GM19324 (cell line): Measurements from ENCODE around the gene CAMK2A.
"Not testable (repeated sequence)": the region's sequence is repeated elsewhere in the genome, so short reads cannot be mapped to it uniquely, and the experiment has no call there.

Source experiments
- ATAC-seq: cut with Tn5 transposase; IDR thresholded peaks from one replicate; pipeline ENCODE4 v1.9.1; 2021; ENCODE audit warnings: mild to moderate bottlenecking, moderate library complexity; ENCODE audit not compliant: unreplicated experiment, low FRiP score

Gene CAMK2A

DNA sequence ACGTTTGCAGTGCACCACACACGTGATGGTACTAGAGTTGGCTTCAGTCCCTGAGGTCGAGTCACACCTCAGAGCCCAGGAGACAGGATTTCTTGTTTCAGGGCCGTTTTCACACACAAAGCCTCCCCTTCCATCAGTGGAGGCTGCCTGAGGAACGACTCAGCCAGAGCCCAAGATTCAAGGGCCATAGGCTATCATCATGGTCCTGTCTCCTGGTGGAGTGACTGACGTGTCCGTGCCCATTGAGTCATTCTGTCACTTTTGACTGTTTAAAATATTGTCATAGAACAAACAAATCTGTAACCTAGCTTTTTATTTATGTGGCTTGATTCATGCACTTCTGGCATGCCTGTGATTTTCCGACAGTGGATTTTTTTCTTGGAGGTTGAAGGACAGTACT, 28.3 kb downstream of the CAMK2A start:
- no peak for ATAC-seq

- no peak for ATAC-seq
Measured at GRCh38 chr5:150258130-150258529, 31.4 kb downstream of the CAMK2A start.

- ATAC-seq = no peak
Measured at GRCh38 chr5:150257424-150257823, 32.1 kb downstream of the CAMK2A start.

DNA sequence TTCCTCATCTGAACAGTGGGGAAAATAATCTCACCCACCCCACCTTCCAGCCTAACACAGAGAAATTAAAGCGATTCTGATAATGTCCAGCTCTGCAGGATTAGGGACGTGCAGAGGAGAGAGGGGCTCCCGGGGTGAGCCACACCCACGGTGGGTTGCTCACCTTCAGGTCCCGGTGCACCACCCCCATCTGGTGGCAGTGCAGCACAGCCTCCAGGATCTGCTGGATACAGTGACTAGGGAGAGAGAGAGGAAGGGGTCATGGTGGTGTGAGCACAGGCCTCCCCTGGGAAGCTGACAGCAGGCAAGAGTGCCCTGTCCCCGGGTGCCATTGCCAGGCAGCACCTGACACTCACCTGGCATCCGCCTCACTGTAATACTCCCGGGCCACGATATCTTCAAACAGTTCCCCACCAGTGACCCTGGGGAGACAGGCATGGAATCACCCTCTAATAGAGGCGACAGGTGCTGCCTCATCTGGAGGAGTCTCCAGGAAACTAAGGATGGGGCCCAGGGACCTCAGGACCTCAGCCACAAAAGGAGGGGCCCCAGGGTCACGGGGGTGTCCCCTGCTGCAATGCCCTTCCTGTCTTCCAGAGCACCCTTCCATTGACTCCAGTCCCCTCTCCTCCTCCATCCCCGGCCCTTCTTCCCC, 33.0 kb downstream of the CAMK2A start:
- ATAC-seq = no peak

DNA sequence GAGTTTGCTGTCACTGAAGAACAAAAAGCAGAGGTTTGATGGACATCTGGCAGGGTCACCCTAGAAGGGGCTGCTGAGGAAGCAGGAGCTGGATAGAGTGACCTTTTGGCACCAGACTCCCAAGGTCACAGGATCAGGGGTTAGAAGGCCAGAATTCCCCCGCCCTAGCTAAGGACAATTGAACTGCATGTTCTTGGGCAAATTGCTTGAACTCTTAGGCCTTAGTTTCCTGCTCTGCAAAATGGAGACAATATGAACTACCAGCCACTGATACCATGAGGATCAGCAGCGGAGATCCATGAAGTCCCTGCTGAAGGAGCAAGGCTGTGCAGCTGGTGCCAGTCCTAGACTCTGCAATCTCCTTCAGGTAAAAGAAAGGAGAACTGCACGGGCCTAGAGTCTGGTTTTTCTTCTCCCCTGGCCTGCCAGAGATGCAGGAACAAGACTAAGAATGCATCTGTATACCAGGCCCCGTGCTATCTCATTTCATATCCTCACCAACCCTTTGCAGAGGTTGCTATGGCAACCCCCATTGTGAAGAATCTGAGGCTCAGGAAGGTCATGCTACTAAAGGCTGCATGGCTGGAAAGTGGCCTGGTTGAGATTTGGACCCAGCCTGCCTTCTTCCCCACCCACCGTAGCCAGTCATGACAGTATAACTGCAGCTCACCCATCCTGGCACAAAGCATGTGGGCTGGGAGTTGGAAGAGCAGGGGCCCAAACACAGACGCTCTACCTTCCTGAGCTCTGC, 33.7 kb downstream of the CAMK2A start:
- ATAC-seq = no peak

DNA sequence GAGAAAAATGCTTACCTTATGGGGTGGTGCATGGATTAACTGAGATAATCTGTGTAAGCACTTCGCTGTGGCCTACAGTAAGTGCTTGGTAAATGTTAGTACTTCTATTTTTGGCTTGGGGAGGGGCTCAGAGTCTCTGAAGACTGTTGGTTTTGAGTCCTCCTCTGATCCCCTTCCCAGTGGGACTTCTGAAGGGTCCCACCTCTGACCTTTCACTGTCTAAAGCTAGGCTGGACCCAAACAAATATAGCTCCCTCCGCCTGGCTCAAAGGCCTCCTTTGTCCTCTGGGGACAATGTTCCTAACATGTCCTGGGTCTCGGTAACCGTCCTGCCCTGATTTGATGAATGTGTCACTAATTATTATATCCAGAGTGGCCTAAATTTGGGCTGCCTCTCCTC, 34.8 kb downstream of the CAMK2A start:
- no peak for ATAC-seq

DNA sequence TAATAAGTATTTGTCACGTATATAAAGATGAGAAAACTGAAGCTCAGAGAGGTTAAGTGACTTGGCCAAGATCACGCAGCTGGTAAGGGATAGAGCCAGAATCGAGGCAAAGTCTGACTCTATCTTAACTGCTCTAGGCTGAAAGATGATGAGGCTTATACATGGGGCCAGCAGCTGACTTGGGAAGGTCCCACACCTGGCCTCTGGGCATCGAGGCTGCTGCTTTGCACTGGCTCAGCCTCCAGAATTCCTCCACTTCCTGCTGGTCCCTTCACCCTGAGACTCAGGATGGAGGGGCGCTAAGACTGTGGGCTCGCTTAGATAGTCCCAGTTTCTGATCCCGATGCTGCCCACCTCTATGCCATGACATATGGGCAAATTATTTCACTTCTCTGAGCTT, 35.2 kb downstream of the CAMK2A start:
- no peak for ATAC-seq

- no peak for ATAC-seq
Measured at GRCh38 chr5:150253416-150254208, 36.0 kb downstream of the CAMK2A start.

DNA sequence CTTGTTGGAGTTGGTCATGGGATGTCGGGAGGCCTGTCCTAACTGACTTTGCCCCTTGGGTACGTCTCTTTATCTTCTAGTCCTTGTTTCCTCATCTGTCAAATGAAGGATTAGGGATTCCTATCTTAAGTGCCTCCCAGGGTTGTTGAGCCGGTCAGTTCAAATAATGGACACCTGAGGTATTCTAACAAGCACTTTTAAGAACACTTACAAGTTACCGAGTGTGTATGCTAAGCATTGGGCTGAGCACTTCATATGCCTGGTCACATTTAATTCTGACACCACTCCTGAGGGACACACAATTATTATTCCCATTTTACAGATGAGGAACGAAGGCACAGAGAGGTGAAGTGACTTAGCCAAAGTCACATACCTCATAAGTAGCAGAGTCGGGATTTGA, 37.1 kb downstream of the CAMK2A start:
- no peak for ATAC-seq

GRCh38 chr5:150251504-150251903, 38.1 kb downstream of the CAMK2A start:
- no peak for ATAC-seq

GRCh38 chr5:150249744-150250143, 39.8 kb downstream of the CAMK2A start:
- no peak for ATAC-seq

DNA sequence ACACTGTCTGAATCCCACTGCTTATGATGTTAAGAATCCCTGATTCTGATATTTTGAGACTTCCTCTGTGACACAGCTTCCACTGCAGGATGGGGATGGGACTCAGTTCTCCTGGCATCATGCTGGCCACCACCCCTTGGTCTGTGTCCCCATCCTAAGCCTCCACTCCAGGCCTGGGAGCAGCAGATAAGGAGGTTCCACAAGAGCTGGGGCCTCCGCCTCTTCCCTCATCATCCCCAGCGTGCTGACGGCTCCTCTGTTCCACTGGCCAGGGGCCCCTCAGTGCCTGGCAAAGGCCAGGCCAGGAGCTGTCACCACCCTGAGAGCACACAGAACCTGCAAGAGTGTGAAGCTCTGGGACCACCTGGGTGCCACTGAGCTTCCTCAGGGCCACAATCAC, 40.6 kb downstream of the CAMK2A start:
- ATAC-seq = no peak

DNA sequence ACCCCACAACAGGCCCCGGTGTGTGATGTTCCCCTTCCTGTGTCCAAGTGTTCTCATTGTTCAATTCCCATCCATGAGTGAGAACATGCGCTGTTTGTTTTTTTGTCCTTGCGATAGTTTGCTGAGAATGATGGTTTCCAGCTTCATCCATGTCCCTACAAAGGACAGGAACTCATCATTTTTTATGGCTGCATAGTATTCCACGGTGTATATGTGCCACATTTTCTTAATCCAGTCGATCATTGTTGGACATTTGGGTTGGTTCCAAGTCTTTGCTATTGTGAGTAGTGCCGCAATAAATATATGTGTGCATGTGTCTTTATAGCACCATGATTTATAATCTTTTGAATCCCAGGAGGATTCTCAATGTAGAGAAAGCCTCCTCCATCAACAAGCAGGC, 41.1 kb downstream of the CAMK2A start:
- ATAC-seq = not testable (repeated sequence)

- no peak for ATAC-seq
Measured at GRCh38 chr5:150247726-150248125, 41.8 kb downstream of the CAMK2A start.

DNA sequence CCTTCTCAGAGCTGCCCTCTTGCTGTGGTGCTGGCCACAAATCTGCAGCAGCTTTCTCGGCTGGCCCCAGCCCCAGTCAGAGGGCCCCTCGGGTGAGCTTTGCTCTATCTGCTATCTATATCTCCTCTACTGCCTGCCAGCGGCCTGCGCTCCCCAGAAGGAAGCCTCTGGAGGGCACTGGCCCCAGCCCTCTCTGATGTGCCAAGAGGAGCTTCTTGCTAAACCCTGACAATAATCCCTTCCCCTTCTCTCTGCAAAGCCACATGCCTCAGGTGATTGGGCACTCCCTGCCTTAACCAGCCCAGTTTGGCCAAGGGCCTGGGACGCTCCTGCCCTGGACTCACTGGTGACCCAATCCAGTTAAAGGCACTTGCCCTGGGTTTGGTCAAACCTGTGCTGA, 42.7 kb downstream of the CAMK2A start:
- ATAC-seq = no peak

DNA sequence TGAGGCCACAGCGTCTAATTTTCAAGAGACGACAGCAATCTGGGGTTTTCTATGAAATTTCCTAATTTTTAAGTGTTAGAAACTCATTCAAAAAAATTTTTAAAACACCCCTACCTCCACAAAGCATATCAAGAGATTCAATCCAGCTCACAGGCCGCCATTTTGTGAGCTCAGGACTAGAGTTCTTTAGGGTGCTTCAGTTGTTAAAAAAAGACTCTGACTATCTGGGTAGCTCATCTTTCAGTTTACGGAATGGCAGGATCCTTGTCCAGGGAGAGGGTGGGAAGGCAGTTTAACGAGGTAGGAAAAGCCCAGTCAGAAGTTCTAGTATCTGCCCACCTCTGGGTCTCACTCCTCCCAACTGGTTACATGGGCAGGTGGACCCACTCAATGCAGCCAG, 43.1 kb downstream of the CAMK2A start:
- ATAC-seq = no peak

DNA sequence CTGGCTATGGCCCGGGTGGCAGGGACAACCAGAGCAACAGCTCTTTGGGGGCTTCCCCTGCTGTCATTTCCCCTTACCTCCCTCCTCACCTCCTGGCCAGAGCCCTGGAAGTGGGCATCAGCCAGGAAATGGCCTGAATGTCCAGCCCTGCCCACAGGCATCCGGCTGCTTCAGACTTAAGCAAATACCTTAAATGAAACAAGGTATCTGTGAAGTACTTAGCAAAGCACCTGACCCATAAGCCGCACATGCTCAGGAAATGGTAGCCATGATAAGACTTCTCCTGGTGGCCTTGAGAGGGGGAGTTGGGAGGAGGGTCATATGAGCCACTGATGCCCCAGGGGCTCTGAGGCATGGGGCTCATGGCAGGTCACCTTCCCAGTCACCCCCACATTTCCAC, 43.8 kb downstream of the CAMK2A start:
- ATAC-seq = no peak

- no peak for ATAC-seq
Measured at GRCh38 chr5:150245111-150245789, 44.3 kb downstream of the CAMK2A start.

GRCh38 chr5:150244209-150244608, 45.4 kb downstream of the CAMK2A start:
- no peak for ATAC-seq

DNA sequence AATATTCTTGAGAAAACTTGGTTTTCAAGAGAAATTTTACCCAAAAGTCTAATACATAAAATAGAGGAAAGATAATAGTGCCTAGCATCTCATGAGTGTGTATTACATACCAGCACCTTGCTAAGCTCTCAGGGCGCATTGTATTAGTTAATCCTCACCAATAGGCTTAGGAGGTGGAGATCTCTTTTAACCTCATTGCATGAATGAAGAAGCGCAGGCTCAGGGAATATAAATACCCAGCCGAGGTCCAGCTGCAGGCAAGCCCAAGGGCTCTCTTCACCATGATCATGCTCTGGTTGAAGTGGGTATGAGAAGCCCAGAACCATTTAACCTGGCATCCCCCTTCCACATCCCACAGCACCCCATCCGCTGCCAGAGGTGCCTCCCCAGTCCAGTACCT, 46.0 kb downstream of the CAMK2A start:
- ATAC-seq = no peak
